NB4 (cell line): Measurements from ENCODE around the gene MAB21L3.

Source experiments
- CTCF ChIP-seq: IDR thresholded peaks from one replicate; pipeline ENCODE4 v1.5.1; 2012; ENCODE audit warnings: low read depth, low read length
- POLR2A ChIP-seq: IDR thresholded peaks from 2 replicates; pipeline ENCODE4 v1.6.1; 2011; ENCODE audit warnings: mild to moderate bottlenecking; ENCODE audit not compliant: insufficient read length; ENCODE audit errors: extremely low read depth

- TF ChIP-seq CTCF, result no peak
- TF ChIP-seq POLR2A, result no peak
Observed at GRCh38 chr1:116067566-116067890, 43.7 kb upstream of the MAB21L3 start.
